ENCODE results near the gene GRK5. TPM values are rescaled to one million over a fixed set of nuclear protein-coding genes. Genes with fewer than 3 reads are reported as not detected.
A peak's percentile ranks its signal among the peaks of the same experiment; 100 is the strongest.
"Not testable (repeated sequence)": the region's sequence is repeated elsewhere in the genome, so short reads cannot be mapped to it uniquely, and the experiment has no call there.

Gene GRK5
- total RNA-seq, 2 donors from 2014 or later, result 9.1 to 11.9 TPM

DNA sequence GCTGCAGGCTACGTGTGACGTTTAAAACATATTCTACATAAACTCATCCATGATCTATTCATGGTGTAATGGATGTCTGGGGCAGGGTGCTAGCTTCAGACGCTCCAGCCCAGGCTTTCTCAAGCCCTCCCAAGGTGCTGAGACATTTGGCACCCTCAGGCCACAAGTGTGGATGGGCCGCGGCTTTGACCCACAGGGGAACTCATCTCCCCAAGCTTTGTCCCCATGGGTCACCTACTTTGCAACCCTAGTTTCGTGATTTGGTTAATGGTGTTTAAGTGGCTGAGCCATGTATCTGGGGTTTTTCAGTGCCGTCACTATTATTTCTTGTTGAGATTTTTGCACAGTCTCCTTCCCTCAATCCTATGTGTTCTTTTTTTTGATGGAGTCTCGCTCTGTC is 66.0 kb downstream of the GRK5 start:
- no peak overlapping the region for H3K27ac Mint-ChIP-seq
- Histone ChIP-seq H3K36me3 (ENCODE audit: control insufficient read depth, insufficient read depth, low read length) (no peaks in the 10 kb centered on the region), H3K4me1 (ENCODE audit: control insufficient read depth, insufficient read depth, low read length) (peaks cover 9% of the 10 kb centered on the region), H3K9ac (ENCODE audit: extremely low read depth, low read length, poor library complexity, severe bottlenecking) (no peak overlapping the region), H3K4me3 (ENCODE audit: low read length) (no peak overlapping the region), H3K27ac (ENCODE audit: low read depth, low read length) (no peak overlapping the region), H3K27me3 (ENCODE audit: control insufficient read depth, insufficient read depth, low read length, poor library complexity, severe bottlenecking) (no peaks in the 10 kb centered on the region), H3K9me3 (ENCODE audit: control insufficient read depth, low read length) (no peaks in the 10 kb centered on the region)
- TF ChIP-seq CTCF (conservative IDR thresholded peaks at IDR 0.05), result no peak
- no peaks in the 10 kb centered on the region for H3K9me3 Mint-ChIP-seq
- WGBS, 2 experiments (ENCODE audit: insufficient coverage in 1 of 2, insufficient read length in 1 of 2), result 91 to 100% methylated on average over 2 to 6 of the region's 8 CpGs
- peaks cover 36% of the 10 kb centered on the region for H3K4me1 Mint-ChIP-seq
- DNase-seq, result no peak
- H3K4me3 Mint-ChIP-seq, result no peak overlapping the region
- H3K27me3 Mint-ChIP-seq (ENCODE audit: insufficient read depth), result no peaks in the 10 kb centered on the region
- H3K36me3 Mint-ChIP-seq (ENCODE audit: low read depth), result peaks cover 2% of the 10 kb centered on the region

DNA sequence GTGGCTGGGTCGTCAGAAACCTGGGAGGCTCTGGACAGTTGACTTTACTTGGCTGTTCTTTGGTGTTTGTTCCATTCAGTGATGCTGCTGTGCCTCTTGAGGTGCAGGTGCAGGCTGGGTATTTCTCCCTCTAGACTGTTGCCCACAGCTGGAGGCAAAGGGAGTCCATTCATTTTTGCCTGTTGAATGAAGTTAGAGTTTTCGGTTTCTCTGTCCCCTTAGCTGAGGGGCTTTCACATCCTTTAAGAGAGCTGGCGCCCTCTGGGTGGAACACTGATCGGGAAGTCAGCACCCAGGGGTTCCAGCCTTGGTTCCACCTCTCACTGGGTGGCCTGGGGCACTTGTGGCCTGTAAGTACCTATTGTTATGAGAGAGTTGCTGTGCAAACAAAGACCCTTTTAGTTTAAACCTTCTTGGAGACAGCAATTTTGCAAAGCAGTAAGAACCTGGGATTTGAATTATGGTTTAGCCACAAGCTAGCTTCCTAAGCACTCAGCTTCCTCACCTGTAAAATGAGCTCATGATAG is 67.2 kb downstream of the GRK5 start:
- no peaks in the 10 kb centered on the region for H3K27me3 Mint-ChIP-seq (ENCODE audit: insufficient read depth)
- H3K27ac Mint-ChIP-seq, result peak overlapping the region; percentile 66
- H3K9me3 Mint-ChIP-seq, result no peaks in the 10 kb centered on the region
- H3K4me3 Mint-ChIP-seq, result no peak overlapping the region
- Histone ChIP-seq H3K4me3 (ENCODE audit: low read length) (no peak overlapping the region), H3K4me1 (ENCODE audit: control insufficient read depth, insufficient read depth, low read length) (peaks cover 9% of the 10 kb centered on the region), H3K9me3 (ENCODE audit: control insufficient read depth, low read length) (no peaks in the 10 kb centered on the region), H3K36me3 (ENCODE audit: control insufficient read depth, insufficient read depth, low read length) (no peaks in the 10 kb centered on the region), H3K27ac (ENCODE audit: low read depth, low read length) (no peak overlapping the region), H3K9ac (ENCODE audit: extremely low read depth, low read length, poor library complexity, severe bottlenecking) (no peak overlapping the region), H3K27me3 (ENCODE audit: control insufficient read depth, insufficient read depth, low read length, poor library complexity, severe bottlenecking) (no peaks in the 10 kb centered on the region)
- no peak for TF ChIP-seq CTCF (conservative IDR thresholded peaks at IDR 0.05)
- peaks cover 2% of the 10 kb centered on the region for H3K36me3 Mint-ChIP-seq (ENCODE audit: low read depth)
- H3K4me1 Mint-ChIP-seq, result peaks cover 32% of the 10 kb centered on the region
- no peak for DNase-seq
- 88 to 97% methylated on average over 4 of the region's 4 CpGs for WGBS, 2 experiments (ENCODE audit: insufficient coverage in 1 of 2, insufficient read length in 1 of 2)

- WGBS, 2 experiments (ENCODE audit: insufficient coverage in 1 of 2, insufficient read length in 1 of 2), result 89% methylated on average over 5 of the region's 5 CpGs
- Mint-ChIP-seq H3K27ac (peak overlapping the region; percentile 66), H3K4me1 (peaks cover 32% of the 10 kb centered on the region), H3K36me3 (ENCODE audit: low read depth) (peaks cover 2% of the 10 kb centered on the region), H3K4me3 (no peak overlapping the region), H3K9me3 (no peaks in the 10 kb centered on the region), H3K27me3 (ENCODE audit: insufficient read depth) (no peaks in the 10 kb centered on the region)
- no peaks in the 10 kb centered on the region for H3K36me3 ChIP-seq (ENCODE audit: control insufficient read depth, insufficient read depth, low read length)
- no peak overlapping the region for H3K27ac ChIP-seq (ENCODE audit: low read depth, low read length)
- H3K27me3 ChIP-seq (ENCODE audit: control insufficient read depth, insufficient read depth, low read length, poor library complexity, severe bottlenecking), result no peaks in the 10 kb centered on the region
- no peak overlapping the region for H3K4me3 ChIP-seq (ENCODE audit: low read length)
- TF ChIP-seq CTCF (conservative IDR thresholded peaks at IDR 0.05), result no peak
- no peak for DNase-seq
- peaks cover 9% of the 10 kb centered on the region for H3K4me1 ChIP-seq (ENCODE audit: control insufficient read depth, insufficient read depth, low read length)
- H3K9me3 ChIP-seq (ENCODE audit: control insufficient read depth, low read length), result no peaks in the 10 kb centered on the region
- no peak overlapping the region for H3K9ac ChIP-seq (ENCODE audit: extremely low read depth, low read length, poor library complexity, severe bottlenecking)
Measured at GRCh38 chr10:119275085-119275484, 67.7 kb downstream of the GRK5 start.

GRCh38 chr10:119276194-119276593 is 68.8 kb downstream of the GRK5 start:
- H3K36me3 Mint-ChIP-seq (ENCODE audit: low read depth); H3K27me3 Mint-ChIP-seq (ENCODE audit: insufficient read depth); H3K9me3 Mint-ChIP-seq; H3K27ac Mint-ChIP-seq; H3K4me3 ChIP-seq (ENCODE audit: low read length); DNase-seq; H3K4me1 ChIP-seq (ENCODE audit: control insufficient read depth, insufficient read depth, low read length); H3K27me3 ChIP-seq (ENCODE audit: control insufficient read depth, insufficient read depth, low read length, poor library complexity, severe bottlenecking); H3K4me3 Mint-ChIP-seq; H3K27ac ChIP-seq (ENCODE audit: low read depth, low read length); H3K36me3 ChIP-seq (ENCODE audit: control insufficient read depth, insufficient read depth, low read length); H3K9ac ChIP-seq (ENCODE audit: extremely low read depth, low read length, poor library complexity, severe bottlenecking); H3K9me3 ChIP-seq (ENCODE audit: control insufficient read depth, low read length): not testable (repeated sequence)
- H3K4me1 Mint-ChIP-seq, result peaks cover 23% of the 10 kb centered on the region
- 100% methylated on average over 1 of the region's 4 CpGs; no CpG with 5 or more reads in 1 of the 2 experiments for WGBS, 2 experiments (ENCODE audit: insufficient coverage in 1 of 2, insufficient read length in 1 of 2)

All from endodermal cell (in vitro differentiated cells).